Measurements from ENCODE around the gene UFM1. TPM values are rescaled to one million over a fixed set of nuclear protein-coding genes. Genes with fewer than 3 reads are reported as not detected.

UFM1 gene
- total RNA-seq, 2 donors from 2014 or later, result 39.2 to 43.2 TPM

GRCh38 chr13:38350114-38350617 is 515 bp downstream of the UFM1 start:
- DNase-seq, result no peak
- peak overlapping the region; percentile 93 for H3K4me3 Mint-ChIP-seq

GRCh38 chr13:38355595-38356119 is 6.0 kb downstream of the UFM1 start:
- H3K27ac ChIP-seq (ENCODE audit: low read depth, low read length), result no peak overlapping the region
- H3K27ac Mint-ChIP-seq, result no peak overlapping the region
- peaks cover 8% of the 10 kb centered on the region for H3K4me1 Mint-ChIP-seq
- H3K36me3 Mint-ChIP-seq (ENCODE audit: low read depth), result peaks cover 27% of the 10 kb centered on the region
- DNase-seq, result no peak
- WGBS, 2 experiments (ENCODE audit: insufficient coverage in 1 of 2, insufficient read length in 1 of 2), result 91% methylated on average over 2 of the region's 3 CpGs; no CpG with 5 or more reads in 1 of the 2 experiments
- no peak for TF ChIP-seq CTCF (conservative IDR thresholded peaks at IDR 0.05)
- no peaks in the 10 kb centered on the region for H3K9me3 ChIP-seq (ENCODE audit: control insufficient read depth, low read length)
- no peaks in the 10 kb centered on the region for H3K9me3 Mint-ChIP-seq
- H3K27me3 ChIP-seq (ENCODE audit: control insufficient read depth, insufficient read depth, low read length, poor library complexity, severe bottlenecking), result no peaks in the 10 kb centered on the region
- H3K36me3 ChIP-seq (ENCODE audit: control insufficient read depth, insufficient read depth, low read length), result peaks cover 71% of the 10 kb centered on the region
- H3K27me3 Mint-ChIP-seq (ENCODE audit: insufficient read depth), result no peaks in the 10 kb centered on the region
- no peaks in the 10 kb centered on the region for H3K4me1 ChIP-seq (ENCODE audit: control insufficient read depth, insufficient read depth, low read length)
- no peak overlapping the region for H3K9ac ChIP-seq (ENCODE audit: extremely low read depth, low read length, poor library complexity, severe bottlenecking)
- no peak overlapping the region for H3K4me3 ChIP-seq (ENCODE audit: low read length)
- no peak overlapping the region for H3K4me3 Mint-ChIP-seq

More at GRCh38 chr13:38350114-38350617, 515 bp downstream of the UFM1 start:
- H3K4me1 Mint-ChIP-seq, result peaks cover 29% of the 10 kb centered on the region
- H3K27ac ChIP-seq (ENCODE audit: low read depth, low read length), result no peak overlapping the region
- H3K36me3 Mint-ChIP-seq (ENCODE audit: low read depth), result peaks cover 18% of the 10 kb centered on the region
- peak overlapping the region; percentile 94 for H3K27ac Mint-ChIP-seq
- WGBS, 2 experiments (ENCODE audit: insufficient coverage in 1 of 2, insufficient read length in 1 of 2), result 3 to 10% methylated on average over 4 to 19 of the region's 19 CpGs
- no peaks in the 10 kb centered on the region for H3K4me1 ChIP-seq (ENCODE audit: control insufficient read depth, insufficient read depth, low read length)
- TF ChIP-seq CTCF (conservative IDR thresholded peaks at IDR 0.05), result no peak
- peak overlapping the region; percentile 96 for H3K4me3 ChIP-seq (ENCODE audit: low read length)
- no peaks in the 10 kb centered on the region for H3K27me3 ChIP-seq (ENCODE audit: control insufficient read depth, insufficient read depth, low read length, poor library complexity, severe bottlenecking)
- no peaks in the 10 kb centered on the region for H3K9me3 Mint-ChIP-seq
- no peaks in the 10 kb centered on the region for H3K27me3 Mint-ChIP-seq (ENCODE audit: insufficient read depth)
- H3K36me3 ChIP-seq (ENCODE audit: control insufficient read depth, insufficient read depth, low read length), result peaks cover 37% of the 10 kb centered on the region
- no peaks in the 10 kb centered on the region for H3K9me3 ChIP-seq (ENCODE audit: control insufficient read depth, low read length)
- H3K9ac ChIP-seq (ENCODE audit: extremely low read depth, low read length, poor library complexity, severe bottlenecking), result peak overlapping the region; percentile 83

GRCh38 chr13:38358684-38359083 is 9.0 kb downstream of the UFM1 start:
- Mint-ChIP-seq H3K4me1 (no peaks in the 10 kb centered on the region), H3K4me3 (no peak overlapping the region), H3K27me3 (ENCODE audit: insufficient read depth) (no peaks in the 10 kb centered on the region), H3K27ac (no peak overlapping the region), H3K9me3 (peaks cover 3% of the 10 kb centered on the region), H3K36me3 (ENCODE audit: low read depth) (peaks cover 39% of the 10 kb centered on the region)
- no peaks in the 10 kb centered on the region for H3K4me1 ChIP-seq (ENCODE audit: control insufficient read depth, insufficient read depth, low read length)
- 88 to 94% methylated on average over 3 of the region's 4 CpGs for WGBS, 2 experiments (ENCODE audit: insufficient coverage in 1 of 2, insufficient read length in 1 of 2)
- peaks cover 78% of the 10 kb centered on the region for H3K36me3 ChIP-seq (ENCODE audit: control insufficient read depth, insufficient read depth, low read length)
- DNase-seq, result no peak
- H3K9me3 ChIP-seq (ENCODE audit: control insufficient read depth, low read length), result peaks cover 12% of the 10 kb centered on the region
- no peak overlapping the region for H3K27ac ChIP-seq (ENCODE audit: low read depth, low read length)
- no peak overlapping the region for H3K9ac ChIP-seq (ENCODE audit: extremely low read depth, low read length, poor library complexity, severe bottlenecking)
- H3K4me3 ChIP-seq (ENCODE audit: low read length), result no peak overlapping the region
- TF ChIP-seq CTCF (conservative IDR thresholded peaks at IDR 0.05), result no peak
- no peaks in the 10 kb centered on the region for H3K27me3 ChIP-seq (ENCODE audit: control insufficient read depth, insufficient read depth, low read length, poor library complexity, severe bottlenecking)

All from endodermal cell (in vitro differentiated cells).